Hematopoietic multipotent progenitor cell treated with erythropoietin and hydrocortisone succinate and interleukin-3 and kit ligand, for 4 days (in vitro differentiated cells): ENCODE data around the gene TMEM81.

Experiments used
- DNase-seq: peaks from one replicate; pipeline ENCODE4 v3.0.0-alpha.2; 2015

Gene TMEM81

GRCh38 chr1:205084360-205084759, at the start of gene TMEM81:
TSS of gene TMEM81 (minus strand) at chr1:205084460. CDS start at chr1:205084320, 140 bp downstream.
- no peak for DNase-seq

- no peak for DNase-seq
These were observed 49.0 kb upstream of the TMEM81 start for GRCh38 chr1:205133287-205133686.

DNA sequence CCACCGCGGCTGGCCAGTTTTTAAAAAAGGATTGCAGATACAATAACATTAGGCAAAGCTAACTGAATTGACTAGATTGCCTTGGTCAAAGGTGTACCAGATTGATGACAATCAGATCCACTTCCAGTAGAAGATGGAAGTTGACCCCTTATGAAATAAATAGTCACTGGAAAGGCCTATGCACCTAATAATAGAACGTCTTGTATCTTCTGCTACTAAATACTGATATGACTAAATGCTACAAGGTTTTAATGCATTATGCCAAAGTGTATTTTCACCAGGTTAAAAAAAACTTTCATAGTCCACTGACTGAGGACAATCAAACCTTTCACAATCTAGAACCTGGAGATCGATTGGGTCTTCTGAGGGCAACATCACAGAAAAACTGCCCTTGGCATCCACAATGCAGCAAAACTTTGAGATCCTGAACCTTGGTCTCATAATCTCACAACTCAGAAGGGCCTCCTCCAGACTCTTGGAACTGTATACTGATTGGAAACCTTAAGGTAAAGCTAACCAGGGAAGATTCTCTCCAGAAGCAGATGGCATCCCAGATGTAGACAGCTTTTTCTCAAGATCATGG, 45.3 kb upstream of the TMEM81 start:
- DNase-seq, result no peak

DNA sequence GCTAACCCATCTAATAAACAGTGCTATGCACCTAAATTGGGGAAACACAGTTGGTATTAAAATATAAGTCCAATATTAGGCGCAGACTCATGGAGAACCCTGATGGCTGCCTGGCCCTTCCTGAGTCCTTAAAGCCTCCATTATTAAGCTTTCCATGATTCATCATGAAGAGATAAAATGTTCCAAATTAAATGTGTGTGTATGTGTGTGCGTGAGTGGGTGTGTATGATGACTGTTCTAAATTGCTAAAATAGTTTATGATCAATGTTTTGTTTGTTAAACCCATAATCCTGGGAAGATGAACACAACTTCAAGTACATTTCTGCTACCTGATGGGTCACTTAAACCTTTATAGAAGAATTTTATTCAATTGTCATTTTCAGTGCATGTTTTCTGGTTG, 43.8 kb upstream of the TMEM81 start:
- DNase-seq, result no peak

- DNase-seq, result no peak
These were observed 43.4 kb upstream of the TMEM81 start for GRCh38 chr1:205127646-205128045.

GRCh38 chr1:205124726-205125125, 40.5 kb upstream of the TMEM81 start:
- DNase-seq, result peak; percentile 32

DNA sequence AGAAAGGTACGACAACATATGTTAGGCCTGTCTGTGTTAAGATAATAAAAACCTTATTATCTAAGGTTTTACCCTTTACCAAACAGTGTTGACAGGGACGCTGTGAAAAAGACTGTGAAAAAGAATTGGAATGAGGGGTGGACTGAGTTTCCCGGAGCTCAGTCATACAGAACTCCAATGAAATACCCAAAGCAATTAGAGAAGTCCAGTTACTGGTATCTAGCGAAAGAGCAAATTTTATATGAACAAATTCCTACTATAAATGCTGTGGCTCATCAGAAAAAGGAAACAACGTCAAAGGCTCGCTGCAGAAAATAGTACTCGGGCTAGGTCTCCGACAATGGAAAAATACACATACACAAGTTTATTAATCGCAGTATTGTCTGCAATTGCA, 38.2 kb upstream of the TMEM81 start:
- no peak for DNase-seq

DNA sequence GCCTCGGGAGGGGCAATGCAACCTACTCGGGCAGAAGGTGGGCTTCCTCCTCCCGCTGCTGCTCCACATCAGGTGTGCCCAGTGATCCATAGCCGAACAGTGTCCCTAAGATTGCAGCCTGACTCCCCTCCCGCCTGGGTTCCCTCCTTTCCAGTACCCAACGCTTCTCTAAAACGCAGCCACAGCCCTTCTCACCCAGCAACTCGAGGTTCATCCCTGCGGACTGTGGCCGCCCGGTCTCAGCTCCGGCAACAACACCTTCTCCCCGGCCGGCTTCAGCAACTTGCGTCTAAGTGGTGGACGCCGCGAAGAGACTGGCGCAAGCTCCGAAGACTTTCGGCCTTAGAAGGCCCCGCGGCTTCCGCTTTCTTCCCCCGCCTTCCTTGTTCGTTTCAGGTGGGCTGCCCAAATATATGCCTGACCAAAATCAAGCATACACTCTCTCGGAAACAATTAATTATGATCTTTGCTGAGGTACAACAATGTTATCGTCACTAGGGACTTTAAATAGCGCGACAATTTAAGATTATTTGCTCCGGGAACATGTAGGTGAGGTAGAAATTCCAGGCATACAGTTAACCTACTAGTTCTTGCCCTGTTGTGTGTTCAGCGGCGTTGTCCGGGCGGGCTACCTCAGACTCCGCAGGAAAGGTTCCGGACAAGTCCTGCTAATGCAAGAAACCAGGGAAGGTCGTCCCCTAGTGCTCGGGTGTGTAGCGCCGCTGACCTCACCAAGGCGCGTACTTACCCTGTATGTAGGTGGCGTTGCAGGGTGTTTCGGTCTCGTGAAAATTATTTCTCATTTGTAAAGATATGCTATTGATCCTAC, 37.6 kb upstream of the TMEM81 start, which contains the start of gene RBBP5:
Gene RBBP5 (minus strand): TSS at position 319 of the 829 bp plus-strand sequence. CDS start 105 bp downstream, at position 214.
- DNase-seq, result peak; percentile 98

- peak; percentile 53 for DNase-seq
These were observed 34.5 kb upstream of the TMEM81 start for GRCh38 chr1:205118752-205119151.

DNA sequence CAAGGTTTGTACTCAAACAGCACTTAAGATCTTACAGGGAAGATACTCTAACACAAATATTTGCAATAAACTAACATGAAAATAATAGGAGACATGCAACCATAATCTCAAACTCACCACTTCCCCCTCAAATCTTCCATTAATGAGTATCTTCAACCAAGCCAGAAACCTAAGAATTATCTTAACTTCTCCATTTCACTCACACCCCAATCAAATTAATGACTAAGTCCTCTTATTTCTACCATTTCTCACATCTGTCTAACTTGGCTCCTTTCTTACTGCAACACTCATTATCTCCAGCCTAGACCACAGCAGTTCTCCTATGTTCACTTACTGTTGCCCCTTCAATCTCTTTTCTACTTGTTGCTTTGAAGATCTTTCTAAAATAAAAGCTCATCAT, 27.1 kb upstream of the TMEM81 start:
- DNase-seq, result peak; percentile 36

GRCh38 chr1:205109711-205110110, 25.5 kb upstream of the TMEM81 start:
- no peak for DNase-seq

DNA sequence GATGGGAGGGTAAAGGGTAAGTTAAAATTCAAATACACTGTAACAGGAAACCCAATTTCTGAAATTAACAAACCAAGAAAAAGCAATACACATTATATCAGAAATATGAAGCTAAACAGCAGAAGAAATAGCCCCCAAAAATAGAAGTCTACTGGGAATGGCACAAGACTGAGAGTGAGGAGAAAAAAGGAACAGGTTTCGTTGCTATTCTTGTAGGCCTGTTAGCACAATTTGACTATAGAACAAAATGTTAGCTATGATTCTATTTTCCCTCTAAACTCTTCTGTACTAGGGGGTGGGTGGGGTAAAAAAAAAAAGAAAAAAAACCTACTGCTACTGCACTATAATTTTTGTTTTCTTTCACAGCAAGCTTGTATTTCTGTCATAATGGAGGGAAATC, 25.0 kb upstream of the TMEM81 start:
- no peak for DNase-seq

DNA sequence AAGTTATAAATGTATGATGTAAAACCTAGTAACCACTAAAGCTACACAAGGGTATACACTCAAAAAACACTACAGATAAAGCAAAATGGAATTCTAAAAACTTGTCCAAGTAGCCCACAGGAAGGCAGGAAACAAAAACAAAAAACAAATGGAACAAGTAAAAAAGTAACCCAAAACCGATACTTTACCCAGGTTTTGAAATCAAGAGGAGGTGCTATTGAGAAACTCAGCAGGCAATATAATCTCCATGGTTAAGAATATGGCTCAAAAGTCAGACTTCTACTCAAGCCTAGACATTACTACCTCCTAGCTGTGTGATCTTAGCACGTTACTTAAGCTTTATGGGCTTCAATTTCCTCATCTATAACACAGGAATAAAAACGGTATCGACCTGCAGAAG, 24.2 kb upstream of the TMEM81 start:
- no peak for DNase-seq

- DNase-seq, result no peak
These were observed 23.1 kb upstream of the TMEM81 start for GRCh38 chr1:205107327-205107726.

DNA sequence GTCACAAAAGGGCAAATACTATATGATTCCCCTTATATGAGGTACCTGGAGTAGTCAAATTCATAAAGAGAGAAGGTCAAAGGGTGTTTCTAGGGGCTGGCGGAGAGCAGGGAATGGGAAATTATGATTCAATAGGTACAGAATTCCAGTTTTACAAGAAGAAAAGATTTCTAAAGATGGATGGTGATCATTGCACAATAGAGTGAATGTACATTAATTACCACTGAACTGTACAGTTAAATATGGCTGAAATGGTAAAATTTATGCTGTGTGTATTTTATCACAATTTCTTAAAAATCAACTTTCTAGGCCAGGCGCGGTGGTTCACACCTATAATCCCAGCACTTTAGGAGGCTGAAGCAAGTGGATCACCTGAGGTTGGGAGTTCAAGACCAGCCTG, 18.1 kb upstream of the TMEM81 start:
- no peak for DNase-seq

DNA sequence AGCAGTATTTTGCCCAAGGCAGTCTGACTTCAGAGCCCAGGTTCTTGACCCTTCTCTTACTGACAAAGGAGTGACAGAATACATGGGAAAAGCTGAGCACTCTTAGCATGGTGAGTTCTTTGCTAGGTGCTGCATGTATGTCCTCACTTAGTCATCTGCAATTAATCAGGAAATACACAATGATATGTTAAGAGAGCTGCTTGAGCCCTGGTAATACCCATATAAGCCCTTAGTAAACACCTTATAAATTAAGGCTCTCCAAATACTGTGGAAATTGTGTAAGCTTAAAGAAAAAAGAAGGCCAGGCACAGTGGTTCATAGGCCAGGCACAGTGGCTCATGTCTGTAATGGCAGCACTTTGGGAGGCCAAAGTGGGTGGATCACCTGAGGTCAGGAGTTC, 14.0 kb upstream of the TMEM81 start:
- no peak for DNase-seq

DNA sequence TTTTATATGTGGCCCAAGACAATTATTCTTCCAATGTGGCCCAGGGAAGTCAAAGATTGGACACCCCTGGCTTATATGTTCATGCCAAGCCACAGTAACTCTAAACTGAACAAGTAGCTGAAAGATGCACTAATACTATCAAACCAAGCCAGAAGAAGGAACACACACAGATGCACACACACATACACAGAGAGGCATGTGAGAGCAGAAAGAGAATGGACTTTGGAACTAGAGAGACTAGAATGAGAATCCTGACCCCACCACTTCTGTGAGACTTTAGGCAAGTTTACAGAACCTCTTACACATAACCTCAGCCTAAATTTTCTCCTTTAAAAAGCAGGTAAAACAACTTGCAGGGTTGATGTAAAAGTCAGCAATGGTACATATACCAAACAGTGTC, 11.2 kb upstream of the TMEM81 start:
- DNase-seq, result no peak

- DNase-seq, result no peak
These were observed 6.9 kb upstream of the TMEM81 start for GRCh38 chr1:205091043-205091740.

DNA sequence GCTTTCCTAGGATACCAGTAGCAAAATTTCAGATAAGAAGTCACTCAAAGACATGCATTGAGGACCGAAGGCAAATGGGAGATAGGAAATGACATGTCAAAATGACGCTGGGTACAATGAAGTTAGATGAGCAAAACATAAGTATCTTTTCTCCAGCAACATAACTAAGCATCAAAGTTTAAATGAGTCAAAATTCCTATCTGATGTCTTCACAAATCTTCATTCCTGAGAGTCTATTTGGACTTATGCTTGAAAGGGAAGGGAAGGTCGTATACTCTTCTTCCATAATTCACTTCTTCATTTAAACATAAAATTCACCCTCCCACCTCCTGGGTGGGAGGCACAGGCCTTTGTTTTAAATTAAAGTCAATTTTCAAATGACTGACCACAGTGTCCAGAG, 4.1 kb upstream of the TMEM81 start:
- no peak for DNase-seq

GRCh38 chr1:205082431-205082830, 1.8 kb downstream of the TMEM81 start:
- no peak for DNase-seq

DNA sequence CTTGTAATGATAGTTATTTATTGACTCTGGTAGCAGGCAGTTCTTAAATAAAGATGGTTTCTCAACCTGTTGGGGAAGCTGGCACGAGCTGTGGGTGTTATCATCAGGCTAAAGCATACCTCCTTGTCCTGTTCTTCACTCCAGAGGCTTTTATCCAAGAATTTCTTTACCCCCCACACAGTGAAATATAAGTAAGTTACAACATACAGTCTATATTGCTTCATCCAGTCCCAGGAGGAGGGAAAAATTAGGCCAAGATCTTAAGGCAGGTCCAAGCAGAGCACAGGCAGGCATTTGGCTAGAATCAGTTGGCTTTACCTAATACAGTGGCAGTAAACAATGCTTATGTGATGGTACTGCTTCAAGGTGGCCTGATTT, 6.3 kb downstream of the TMEM81 start:
- DNase-seq, result no peak

GRCh38 chr1:205077158-205077933, 6.9 kb downstream of the TMEM81 start:
- no peak for DNase-seq

GRCh38 chr1:205076245-205076761, 8.0 kb downstream of the TMEM81 start:
- peak; percentile 48 for DNase-seq
